ENCODE measurements around the gene PCDHA9. TPM values are rescaled to one million over a fixed set of nuclear protein-coding genes. Genes with fewer than 3 reads are reported as not detected.
"Not testable (repeated sequence)": the region's sequence is repeated elsewhere in the genome, so short reads cannot be mapped to it uniquely, and the experiment has no call there.

The PCDHA9 gene
- total and polyA plus RNA-seq, 10 donors: 0.13 to 0.98 (median 0.17) TPM; not detected in 5

GRCh38 chr5:140821375-140822280 is 26.6 kb upstream of the PCDHA9 start, which contains the start of gene PCDHA5:
Gene PCDHA5, plus strand, starts transcription at chr5:140821613.
- Histone ChIP-seq H3K4me3 (peak within 1 kb of the TSS in 2 of 8 donors; percentile 7 to 19), H3K9me3 (peaks cover 0 to 73% (median 35%) of the 10 kb centered on the region in 8 donors), H3K36me3 (no peaks in the 10 kb centered on the region), H3K27me3 (replicated peaks in 1 of 7) (peaks cover 0 to 60% (median 8%) of the 10 kb centered on the region in 7 donors), H3K4me1 (no peaks in the 10 kb centered on the region), H3K27ac (no peak within 1 kb of the TSS)
- intact Hi-C loops (cut with DNase I; ENCODE audit: low total_unique reads): no loop called here
- WGBS, 5 donors: 31 to 43% (median 34%) methylated on average over 39 of the region's 39 CpGs
- TF ChIP-seq CTCF (IDR thresholded peaks at IDR 0.05 in 8 of 11, conservative IDR thresholded peaks at IDR 0.05 in 3 of 11): peak in 2 of 11 experiments; percentile 15 to 26
- no peak for TF ChIP-seq POLR2AphosphoS5 (IDR thresholded peaks at IDR 0.05)
- no peak for DNase-seq

- Histone ChIP-seq H3K36me3 (no peaks in the 10 kb centered on the region), H3K4me3 (no peak overlapping the region), H3K9me3 (peaks cover 0 to 73% (median 32%) of the 10 kb centered on the region in 8 donors), H3K4me1 (no peaks in the 10 kb centered on the region), H3K27ac (no peak overlapping the region), H3K27me3 (replicated peaks in 1 of 7) (peaks cover 0 to 66% (median 8%) of the 10 kb centered on the region in 7 donors)
- no peak for TF ChIP-seq POLR2A (IDR thresholded peaks at IDR 0.05)
- TF ChIP-seq POLR2AphosphoS5 (IDR thresholded peaks at IDR 0.05): no peak
- no peak for TF ChIP-seq CTCF (IDR thresholded peaks at IDR 0.05 in 8 of 11, conservative IDR thresholded peaks at IDR 0.05 in 3 of 11)
- no peak for DNase-seq
- intact Hi-C loops (cut with DNase I; ENCODE audit: low total_unique reads): no loop called here
- 20 to 31% (median 29%) methylated on average over 6 of the region's 6 CpGs for WGBS, 5 donors
Measured at GRCh38 chr5:140822281-140822629, 25.9 kb upstream of the PCDHA9 start.

GRCh38 chr5:140822969-140823368 is 25.2 kb upstream of the PCDHA9 start:
- H3K9me3 ChIP-seq: peaks cover 0 to 79% (median 34%) of the 10 kb centered on the region in 8 donors
- DNase-seq; H3K4me1 ChIP-seq; H3K27ac ChIP-seq; H3K4me3 ChIP-seq; H3K36me3 ChIP-seq; intact Hi-C loops (cut with DNase I; ENCODE audit: low total_unique reads): not testable (repeated sequence)
- 54 to 74% (median 59%) methylated on average over 39 to 48 of the region's 48 CpGs for WGBS, 5 donors
- peaks cover 0 to 73% (median 9%) of the 10 kb centered on the region in 7 donors for H3K27me3 ChIP-seq (replicated peaks in 1 of 7)

- H3K4me1 ChIP-seq: no peaks in the 10 kb centered on the region
- no peak overlapping the region for H3K27ac ChIP-seq
- intact Hi-C loops (cut with DNase I; ENCODE audit: low total_unique reads): no loop called here
- no peaks in the 10 kb centered on the region for H3K36me3 ChIP-seq
- peak; percentile 67 for DNase-seq
- peaks cover 0 to 79% (median 37%) of the 10 kb centered on the region in 8 donors for H3K9me3 ChIP-seq
- 56 to 79% (median 59%) methylated on average over 21 to 38 of the region's 38 CpGs for WGBS, 5 donors
- TF ChIP-seq POLR2AphosphoS5 (IDR thresholded peaks at IDR 0.05) (no peak), POLR2A (IDR thresholded peaks at IDR 0.05) (no peak), CTCF (IDR thresholded peaks at IDR 0.05 in 8 of 11, conservative IDR thresholded peaks at IDR 0.05 in 3 of 11) (no peak)
- H3K4me3 ChIP-seq: no peak overlapping the region
- H3K27me3 ChIP-seq (replicated peaks in 1 of 7): peaks cover 0 to 78% (median 9%) of the 10 kb centered on the region in 7 donors
Measured at GRCh38 chr5:140823475-140823874, 24.7 kb upstream of the PCDHA9 start.

All from spleen (tissue), 11 donors.